Activated B cell treated with CpG ODN at 0.5 μM for 24 hours (primary cell): ENCODE measurements around the gene APH1A. TPM values are rescaled to one million over a fixed set of nuclear protein-coding genes. Genes with fewer than 3 reads are reported as not detected.
"Not testable (repeated sequence)": the region's sequence is repeated elsewhere in the genome, so short reads cannot be mapped to it uniquely, and the experiment has no call there.

ENCODE experiments used
- ATAC-seq: fragments of 200-7000 bp; cut with Tn5 transposase; one replicate; pipeline ENCODE4 v1.10.0; 2021; ENCODE audit warnings: low read depth, mild to moderate bottlenecking, moderate library complexity
- CTCF ChIA-PET: fragments of 350-600 bp; sonication (Branson Sonifier 250); formaldehyde crosslinking; loops from one replicate; lab custom pipeline; 2021; ENCODE audit warnings: antibody characterized with exemption; lab: Charles Lee
- POLR2A ChIA-PET: fragments of 350-600 bp; sonication (Branson Sonifier 250); formaldehyde crosslinking; loops from one replicate; lab custom pipeline; 2021; ENCODE audit warnings: antibody characterized with exemption; lab: Charles Lee
- DNase-seq: peaks from one replicate; pipeline ENCODE4 v3.0.0; 2022
- H3K27ac Mint-ChIP-seq: one replicate; pipeline ENCODE4 v1.8.0; 2020; ENCODE audit warnings: mixed read lengths
- H3K27me3 Mint-ChIP-seq: one replicate; pipeline ENCODE4 v1.8.0; 2021; ENCODE audit warnings: mixed read lengths
- H3K36me3 Mint-ChIP-seq: one replicate; pipeline ENCODE4 v1.8.0; 2021; ENCODE audit warnings: low read depth, mixed read lengths
- H3K4me1 Mint-ChIP-seq: one replicate; pipeline ENCODE4 v1.8.0; 2021; ENCODE audit warnings: mixed read lengths
- H3K4me3 Mint-ChIP-seq: one replicate; pipeline ENCODE4 v1.8.0; 2020; ENCODE audit warnings: mild to moderate bottlenecking, mixed read lengths
- H3K9me3 Mint-ChIP-seq: one replicate; pipeline ENCODE4 v1.8.0; 2020; ENCODE audit warnings: mixed read lengths
- CTCF ChIP-seq: fragments of 200-600 bp; IDR thresholded peaks from one replicate; pipeline ENCODE4 v1.8.0; 2022; ENCODE audit warnings: antibody characterized with exemption, mild to moderate bottlenecking
- intact Hi-C: fragments of 100-400 bp; cut with micrococcal nuclease; formaldehyde crosslinking; loops from one replicate; pipeline ENCODE4 v1.15.1; 2024
- total RNA-seq: library from RNA; stranded (reverse); gene quantifications from 2 replicates; pipeline ENCODE4 v1.2.3, GENCODE V29; 2022

The APH1A gene
- total RNA-seq: 145 TPM in 2 replicates

GRCh38 chr1:150268705-150269403 lies at the start of gene APH1A:
TSS of gene APH1A (minus strand) at chr1:150269016. CDS start at chr1:150268810, 206 bp downstream.
- intact Hi-C loops: loop anchor here (1.0 to 5.0 kb wide), 7 partner anchors 12 to 93 kb away; partner anchors contain the start of genes ANP32E, MRPS21, PRPF3 and RPRD2
- TF ChIP-seq CTCF: no peak
- peaks cover 32% of the 10 kb centered on the region for H3K4me1 Mint-ChIP-seq

GRCh38 chr1:150314691-150315090 lies 45.9 kb upstream of the APH1A start:
- H3K36me3 Mint-ChIP-seq, ATAC-seq, DNase-seq, H3K27ac Mint-ChIP-seq, POLR2A ChIA-PET, H3K9me3 Mint-ChIP-seq, H3K4me3 Mint-ChIP-seq, CTCF ChIA-PET, H3K4me1 Mint-ChIP-seq, H3K27me3 Mint-ChIP-seq, intact Hi-C loops: not testable (repeated sequence)

More at GRCh38 chr1:150268705-150269403, at the start of gene APH1A:
- Mint-ChIP-seq H3K36me3 (peaks cover 44% of the 10 kb centered on the region), H3K4me3 (peak within 1 kb of the TSS; percentile 100), H3K9me3 (no peaks in the 10 kb centered on the region), H3K27me3 (peaks cover 4% of the 10 kb centered on the region), H3K27ac (peak within 1 kb of the TSS; percentile 94)
- ATAC-seq (peak; percentile 97), DNase-seq (peak; percentile 86)
- POLR2A ChIA-PET: interaction anchor here (0.6 to 2.0 kb wide), 19 partner anchors 9 to 758 kb away, joined by 3 to 15 read pairs (median 3); partner anchors contain the start of genes CA14, CIART, FALEC and RPRD2
- CTCF ChIA-PET: interaction anchor here (1.0 to 1.6 kb wide), 2 partner anchors 12 kb away, joined by 4 to 7 read pairs; no protein-coding TSS in a partner anchor

GRCh38 chr1:150311762-150312161 lies 42.9 kb upstream of the APH1A start:
- H3K4me3 Mint-ChIP-seq: no peak overlapping the region
- DNase-seq (no peak), ATAC-seq (no peak)
- peaks cover 21% of the 10 kb centered on the region for H3K36me3 Mint-ChIP-seq
- H3K27me3 Mint-ChIP-seq: no peaks in the 10 kb centered on the region
- POLR2A ChIA-PET: no interaction called here
- CTCF ChIA-PET: no interaction called here
- H3K27ac Mint-ChIP-seq: no peak overlapping the region
- no peaks in the 10 kb centered on the region for H3K4me1 Mint-ChIP-seq
- intact Hi-C loops: no loop called here
- H3K9me3 Mint-ChIP-seq: no peaks in the 10 kb centered on the region
- no peak for TF ChIP-seq CTCF

GRCh38 chr1:150309758-150310508 lies 41.1 kb upstream of the APH1A start:
- peaks cover 32% of the 10 kb centered on the region for H3K36me3 Mint-ChIP-seq
- H3K4me1 Mint-ChIP-seq: no peaks in the 10 kb centered on the region
- CTCF ChIA-PET: no interaction called here
- intact Hi-C loops: no loop called here
- ATAC-seq (no peak), DNase-seq (no peak)
- H3K27ac Mint-ChIP-seq: no peak overlapping the region
- no peak overlapping the region for H3K4me3 Mint-ChIP-seq
- POLR2A ChIA-PET: interaction anchor here (0.6 kb wide), 1 partner anchor 54 kb away, joined by 4 read pairs; the partner anchor contains the start of gene RPRD2
- H3K27me3 Mint-ChIP-seq: no peaks in the 10 kb centered on the region
- no peaks in the 10 kb centered on the region for H3K9me3 Mint-ChIP-seq
- TF ChIP-seq CTCF: no peak

- H3K9me3 Mint-ChIP-seq, intact Hi-C loops, H3K27me3 Mint-ChIP-seq, H3K4me3 Mint-ChIP-seq, POLR2A ChIA-PET, H3K27ac Mint-ChIP-seq, DNase-seq, H3K4me1 Mint-ChIP-seq, ATAC-seq, CTCF ChIA-PET: not testable (repeated sequence)
- H3K36me3 Mint-ChIP-seq: peaks cover 37% of the 10 kb centered on the region
These were observed 39.8 kb upstream of the APH1A start for GRCh38 chr1:150308585-150308984.

GRCh38 chr1:150302902-150303301 lies 34.1 kb upstream of the APH1A start:
- no peaks in the 10 kb centered on the region for H3K9me3 Mint-ChIP-seq
- ChIA-PET POLR2A (no interaction called here), CTCF (no interaction called here)
- ATAC-seq: no peak
- H3K27ac Mint-ChIP-seq: no peak overlapping the region
- H3K36me3 Mint-ChIP-seq: peaks cover 59% of the 10 kb centered on the region
- no peaks in the 10 kb centered on the region for H3K27me3 Mint-ChIP-seq
- no peak for DNase-seq
- no peak overlapping the region for H3K4me3 Mint-ChIP-seq
- H3K4me1 Mint-ChIP-seq: peaks cover 2% of the 10 kb centered on the region
- TF ChIP-seq CTCF: no peak
- intact Hi-C loops: no loop called here
